GM18907 (cell line): ENCODE results near the gene SEC23A.
A peak's percentile ranks its signal among the peaks of the same experiment; 100 is the strongest.
"Not testable (repeated sequence)": the region's sequence is repeated elsewhere in the genome, so short reads cannot be mapped to it uniquely, and the experiment has no call there.

ENCODE experiments used
- ATAC-seq: cut with Tn5 transposase; IDR thresholded peaks from one replicate; pipeline ENCODE4 v1.9.1; 2021; ENCODE audit warnings: mild to moderate bottlenecking, moderate library complexity; ENCODE audit not compliant: unreplicated experiment

The SEC23A gene

GRCh38 chr14:39102969-39103957 lies at the start of gene SEC23A:
Gene SEC23A (minus strand): TSS chr14:39103235. CDS start chr14:39096118, 7,117 bp downstream.
- ATAC-seq, result peak; percentile 97

GRCh38 chr14:39145266-39145966 lies 42.4 kb upstream of the SEC23A start:
- ATAC-seq, result no peak

- not testable (repeated sequence) for ATAC-seq
Observed at GRCh38 chr14:39143226-39143625, 40.2 kb upstream of the SEC23A start.

- not testable (repeated sequence) for ATAC-seq
Observed at GRCh38 chr14:39141623-39142022, 38.6 kb upstream of the SEC23A start.

GRCh38 chr14:39140170-39140569 lies 37.1 kb upstream of the SEC23A start:
- no peak for ATAC-seq

GRCh38 chr14:39138440-39138839 lies 35.4 kb upstream of the SEC23A start:
- no peak for ATAC-seq

- ATAC-seq, result not testable (repeated sequence)
Observed at GRCh38 chr14:39137835-39138234, 34.8 kb upstream of the SEC23A start.

GRCh38 chr14:39122330-39123138 lies 19.5 kb upstream of the SEC23A start:
- ATAC-seq, result no peak

- ATAC-seq, result peak; percentile 93
Observed at GRCh38 chr14:39114073-39114838, 11.2 kb upstream of the SEC23A start, which contains the start of gene GEMIN2. Gene GEMIN2 (plus strand): TSS chr14:39114323. CDS start chr14:39114339, 16 bp downstream.

- ATAC-seq, result peak; percentile 1
Observed at GRCh38 chr14:39113685-39114072, 10.6 kb upstream of the SEC23A start.

GRCh38 chr14:39109893-39110715 lies 7.1 kb upstream of the SEC23A start:
- ATAC-seq, result no peak

GRCh38 chr14:39108791-39109190 lies 5.8 kb upstream of the SEC23A start:
- ATAC-seq, result no peak

- peak; percentile 28 for ATAC-seq
Observed at GRCh38 chr14:39107591-39107996, 4.6 kb upstream of the SEC23A start.

GRCh38 chr14:39104078-39104801 lies 1.2 kb upstream of the SEC23A start:
- not testable (repeated sequence) for ATAC-seq

- peak; percentile 2 for ATAC-seq
Observed at GRCh38 chr14:39102265-39102968, 618 bp downstream of the SEC23A start.

- ATAC-seq, result no peak
Observed at GRCh38 chr14:39099748-39100147, 3.3 kb downstream of the SEC23A start.

- not testable (repeated sequence) for ATAC-seq
Observed at GRCh38 chr14:39099215-39099614, 3.8 kb downstream of the SEC23A start.

GRCh38 chr14:39097159-39097558 lies 5.9 kb downstream of the SEC23A start:
- no peak for ATAC-seq
